Spleen (tissue), 11 donors: ENCODE results near the gene STUM. TPM values are rescaled to one million over a fixed set of nuclear protein-coding genes. Genes with fewer than 3 reads are reported as not detected.

Experiments
- DNase-seq: peaks from one replicate; pipeline ENCODE4 v3.0.0-alpha.2; 2020
- H3K27ac ChIP-seq, 8 donors: fragments of 200-600 bp; sonication (generic) in 7 of 8; 1 replicate in 4 of 8; 2 replicates in 4 of 8; pipeline versions ENCODE4 v1.5.0 to v1.8.0; 2016 to 2021; ENCODE audit warnings: inconsistent platforms in 4 of 8, mild to moderate bottlenecking in 4 of 8, moderate library complexity in 1 of 8
- H3K27me3 ChIP-seq, 7 donors: fragments of 200-600 bp; sonication (generic) in 6 of 7; replicated peaks in 1 of 7; 1 replicate in 4 of 7; 2 replicates in 3 of 7; pipeline versions ENCODE4 v1.5.0 to v1.8.0; 2016 to 2021; ENCODE audit warnings: inconsistent platforms in 3 of 7, mild to moderate bottlenecking in 1 of 7
- H3K36me3 ChIP-seq, 6 donors: fragments of 200-600 bp; sonication (generic) in 5 of 6; 1 replicate in 4 of 6; 2 replicates in 2 of 6; pipeline versions ENCODE4 v1.5.0 to v1.8.0; 2016 to 2021; ENCODE audit warnings: inconsistent platforms in 2 of 6
- H3K4me1 ChIP-seq, 6 donors: fragments of 200-600 bp; sonication (generic) in 5 of 6; 1 replicate in 3 of 6; 2 replicates in 3 of 6; pipeline versions ENCODE4 v1.5.0 to v1.8.0; 2016 to 2021; ENCODE audit warnings: inconsistent platforms in 3 of 6
- H3K4me3 ChIP-seq, 8 donors: fragments of 200-600 bp; sonication (generic) in 7 of 8; 1 replicate in 4 of 8; 2 replicates in 4 of 8; pipeline versions ENCODE4 v1.5.0 to v1.8.0; 2016 to 2021; ENCODE audit warnings: inconsistent platforms in 4 of 8, mild to moderate bottlenecking in 4 of 8, moderate library complexity in 2 of 8
- H3K9me3 ChIP-seq, 8 donors: fragments of 200-600 bp; sonication (generic) in 7 of 8; 1 replicate in 4 of 8; 2 replicates in 4 of 8; pipeline versions ENCODE4 v1.5.0 to v1.8.0; 2016 to 2021; ENCODE audit warnings: inconsistent platforms in 4 of 8
- CTCF ChIP-seq, 11 experiments: fragments of 200-600 bp in 7 of 11; fragments of 450-650 bp in 4 of 11; sonication (generic) in 4 of 11; IDR thresholded peaks in 8 of 11; conservative IDR thresholded peaks in 3 of 11; 1 replicate in 7 of 11; 2 replicates in 4 of 11; pipeline versions ENCODE4 v1.4.0 to v1.8.0; 2016 to 2021; ENCODE audit warnings: antibody characterized with exemption in 11 of 11, inconsistent platforms in 4 of 11, mild to moderate bottlenecking in 1 of 11
- POLR2A ChIP-seq, 3 donors: fragments of 450-650 bp; IDR thresholded peaks; one replicate each; pipeline ENCODE4 v1.5.1; 2017; ENCODE audit warnings: antibody characterized with exemption in 3 of 3, mild to moderate bottlenecking in 1 of 3
- POLR2AphosphoS5 ChIP-seq, 3 donors: sonication (generic); formaldehyde crosslinking; IDR thresholded peaks; one replicate each; pipeline ENCODE4 v1.5.1; 2017; ENCODE audit warnings: antibody characterized with exemption in 3 of 3
- WGBS, 5 donors: extraction: QIAGEN DNeasy Blood & Tissue Kit in 3 of 5; methylation state at CpG; one replicate each; pipeline versions ENCODE4 v1.1.5 to v1.1.7; 2013 to 2018; 5-methylcytosine and 5-hydroxymethylcytosine counted together
- intact Hi-C: fragments of 100-400 bp; cut with DNase I; formaldehyde crosslinking; loops from one replicate; pipeline ENCODE4 v1.15.0; 2023; ENCODE audit warnings: low total_unique reads
- polyA plus RNA-seq, 3 donors: library from polyadenylated mRNA; stranded (reverse); fragments of 200-250 nt; gene quantifications; one replicate each; pipeline ENCODE4 v1.2.1, GENCODE V29; 2013
- total RNA-seq, 7 donors: library from RNA; depleted of rRNA in 3 of 7; stranded (reverse); fragments of >200 nt in 3 of 7; fragmentation: NEBNext Ultra II Directional in 4 of 7; extraction: Animal tissue kit (Norgen Biotek cat#: 25700) in 4 of 7; gene quantifications; one replicate each; pipeline versions ENCODE4 v1.1.0 to v1.2.1, GENCODE V29; 2016 to 2021
- donor health status: healthy with polysubstance abuse.
- donor health status: DM: no; HTN: no; CAD: no; lungs with moderate emphysema.
- donor health status: DM: no; HTN: no; CAD: no.
- donor health status: Bipolar disorder and iron deficiency.
- donor health status: healthy.
- donor health status: DM: no; HTN: no; CAD: no.
- donor health status: DM: yes; HTN: yes; CAD: no.

Gene STUM
- total and polyA plus RNA-seq, 10 donors: 0.11 to 2.8 (median 0.49) TPM

- H3K9me3 ChIP-seq: no peaks in the 10 kb centered on the region
- no peak overlapping the region for H3K4me3 ChIP-seq
- WGBS, 5 donors: 50 to 88% (median 78%) methylated on average over 1 of the region's 1 CpG
- H3K36me3 ChIP-seq: no peaks in the 10 kb centered on the region
- peaks cover 0 to 7% (median 0%) of the 10 kb centered on the region in 7 donors for H3K27me3 ChIP-seq
- intact Hi-C loops: no loop called here
- TF ChIP-seq CTCF (IDR thresholded peaks at IDR 0.05 in 8 of 11, conservative IDR thresholded peaks at IDR 0.05 in 3 of 11): no peak
- no peak for TF ChIP-seq POLR2AphosphoS5 (IDR thresholded peaks at IDR 0.05)
- no peak for TF ChIP-seq POLR2A (IDR thresholded peaks at IDR 0.05)
- no peak for DNase-seq
- H3K4me1 ChIP-seq: no peaks in the 10 kb centered on the region
- H3K27ac ChIP-seq: no peak overlapping the region
Measured at GRCh38 chr1:226519135-226519534, 29.4 kb upstream of the STUM start.

- Histone ChIP-seq H3K27me3 (peaks cover 0 to 7% (median 0%) of the 10 kb centered on the region in 7 donors), H3K4me3 (no peak overlapping the region), H3K4me1 (no peaks in the 10 kb centered on the region), H3K9me3 (peaks cover 0 to 7% (median 2%) of the 10 kb centered on the region in 8 donors), H3K27ac (no peak overlapping the region), H3K36me3 (no peaks in the 10 kb centered on the region)
- no peak for DNase-seq
- intact Hi-C loops: no loop called here
- TF ChIP-seq CTCF (IDR thresholded peaks at IDR 0.05 in 8 of 11, conservative IDR thresholded peaks at IDR 0.05 in 3 of 11) (no peak), POLR2AphosphoS5 (IDR thresholded peaks at IDR 0.05) (no peak), POLR2A (IDR thresholded peaks at IDR 0.05) (no peak)
- 77 to 80% (median 79%) methylated on average over 13 of the region's 13 CpGs for WGBS, 5 donors
Measured at GRCh38 chr1:226519716-226520598, 28.6 kb upstream of the STUM start.

GRCh38 chr1:226520640-226521355 is 27.8 kb upstream of the STUM start:
- Histone ChIP-seq H3K4me3 (no peak overlapping the region), H3K36me3 (no peaks in the 10 kb centered on the region), H3K4me1 (no peaks in the 10 kb centered on the region), H3K9me3 (peaks cover 0 to 7% (median 2%) of the 10 kb centered on the region in 8 donors), H3K27ac (no peak overlapping the region), H3K27me3 (peaks cover 0 to 7% (median 0%) of the 10 kb centered on the region in 7 donors)
- TF ChIP-seq POLR2A (IDR thresholded peaks at IDR 0.05) (no peak), CTCF (IDR thresholded peaks at IDR 0.05 in 8 of 11, conservative IDR thresholded peaks at IDR 0.05 in 3 of 11) (no peak), POLR2AphosphoS5 (IDR thresholded peaks at IDR 0.05) (no peak)
- WGBS, 5 donors: 82 to 90% (median 83%) methylated on average over 9 of the region's 9 CpGs
- intact Hi-C loops: no loop called here
- DNase-seq: no peak
